OCI-LY1 (cell line): ENCODE data around the gene CHRM2.

Experiments used
- EZH2 ChIP-seq: fragments of 200-600 bp; sonication (generic), shearing (Covaris generic); IDR thresholded peaks from 2 replicates; pipeline ENCODE4 v1.8.0; 2017; ENCODE audit warnings: borderline replicate concordance, mixed run types, mild to moderate bottlenecking, antibody characterized with exemption, low read length, moderate library complexity, mixed read lengths
- TF ChIP-seq, protein P1 (sequence below): fragments of 200-600 bp; sonication (generic), shearing (Covaris generic); IDR thresholded peaks from 2 replicates; pipeline ENCODE4 v1.5.1; 2017; ENCODE audit warnings: mild to moderate bottlenecking, antibody characterized with exemption, low read length, moderate library complexity, mixed read lengths

GRCh38 chr7:137026176-137026500 is 157.7 kb downstream of the CHRM2 start:
- TF ChIP-seq, protein P1, sequence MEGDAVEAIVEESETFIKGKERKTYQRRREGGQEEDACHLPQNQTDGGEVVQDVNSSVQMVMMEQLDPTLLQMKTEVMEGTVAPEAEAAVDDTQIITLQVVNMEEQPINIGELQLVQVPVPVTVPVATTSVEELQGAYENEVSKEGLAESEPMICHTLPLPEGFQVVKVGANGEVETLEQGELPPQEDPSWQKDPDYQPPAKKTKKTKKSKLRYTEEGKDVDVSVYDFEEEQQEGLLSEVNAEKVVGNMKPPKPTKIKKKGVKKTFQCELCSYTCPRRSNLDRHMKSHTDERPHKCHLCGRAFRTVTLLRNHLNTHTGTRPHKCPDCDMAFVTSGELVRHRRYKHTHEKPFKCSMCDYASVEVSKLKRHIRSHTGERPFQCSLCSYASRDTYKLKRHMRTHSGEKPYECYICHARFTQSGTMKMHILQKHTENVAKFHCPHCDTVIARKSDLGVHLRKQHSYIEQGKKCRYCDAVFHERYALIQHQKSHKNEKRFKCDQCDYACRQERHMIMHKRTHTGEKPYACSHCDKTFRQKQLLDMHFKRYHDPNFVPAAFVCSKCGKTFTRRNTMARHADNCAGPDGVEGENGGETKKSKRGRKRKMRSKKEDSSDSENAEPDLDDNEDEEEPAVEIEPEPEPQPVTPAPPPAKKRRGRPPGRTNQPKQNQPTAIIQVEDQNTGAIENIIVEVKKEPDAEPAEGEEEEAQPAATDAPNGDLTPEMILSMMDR = no peak
- TF ChIP-seq EZH2 = no peak
